WI38 (cell line): Measurements from ENCODE around the gene DES.

ENCODE experiments used
- H3K4me3 ChIP-seq: 2 replicates; pipeline ENCODE4 v1.5.1; 2011; ENCODE audit warnings: low read depth, mild to moderate bottlenecking, control low read depth, low read length
- TF ChIP-seq, protein P1 (sequence below): IDR thresholded peaks from 2 replicates; pipeline ENCODE4 v1.5.1; 2012; ENCODE audit warnings: low read depth, mild to moderate bottlenecking, control low read depth, low read length

DES gene

DNA sequence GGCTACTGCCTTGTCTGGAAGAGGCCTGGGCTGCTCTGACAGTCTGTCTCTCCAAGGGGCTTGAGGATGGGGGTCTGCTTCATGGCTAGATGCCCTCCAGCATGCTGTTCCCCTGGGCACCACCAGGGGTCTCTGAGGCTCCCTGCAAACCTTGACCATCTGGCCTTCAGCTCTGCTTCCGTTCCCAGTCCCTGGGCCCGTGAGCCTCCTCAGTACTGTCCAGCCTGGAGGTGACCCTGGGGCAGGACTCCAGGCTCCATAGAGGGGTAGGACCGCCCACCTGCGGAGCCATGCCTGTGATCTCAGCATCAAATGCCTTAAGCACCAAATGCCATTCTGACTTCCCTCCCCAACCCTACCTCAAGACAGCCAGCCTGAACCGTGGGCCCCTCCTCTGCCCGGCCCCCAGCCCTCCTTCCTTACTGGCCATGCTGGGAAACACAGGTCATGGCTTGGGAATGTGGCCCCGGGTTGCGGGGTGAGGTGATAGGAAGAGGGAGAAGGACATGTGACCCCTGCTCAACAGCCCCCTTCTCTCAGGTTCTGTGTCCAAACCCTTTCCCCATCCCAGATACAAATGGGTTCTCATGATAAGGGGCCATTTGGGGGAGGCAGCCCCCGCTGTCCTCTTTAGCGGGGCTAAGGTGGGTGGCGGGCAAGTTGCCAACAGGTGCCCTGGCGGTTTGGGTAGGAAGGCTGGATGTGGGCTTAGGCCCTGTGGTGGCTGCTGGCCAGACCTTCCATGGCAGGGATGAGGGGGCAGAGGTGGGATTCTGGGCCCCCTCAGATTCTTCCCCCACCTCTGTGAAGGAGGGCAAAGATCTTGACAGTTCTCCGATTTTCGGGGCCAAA lies 41.5 kb downstream of the DES start:
- TF ChIP-seq, protein P1, sequence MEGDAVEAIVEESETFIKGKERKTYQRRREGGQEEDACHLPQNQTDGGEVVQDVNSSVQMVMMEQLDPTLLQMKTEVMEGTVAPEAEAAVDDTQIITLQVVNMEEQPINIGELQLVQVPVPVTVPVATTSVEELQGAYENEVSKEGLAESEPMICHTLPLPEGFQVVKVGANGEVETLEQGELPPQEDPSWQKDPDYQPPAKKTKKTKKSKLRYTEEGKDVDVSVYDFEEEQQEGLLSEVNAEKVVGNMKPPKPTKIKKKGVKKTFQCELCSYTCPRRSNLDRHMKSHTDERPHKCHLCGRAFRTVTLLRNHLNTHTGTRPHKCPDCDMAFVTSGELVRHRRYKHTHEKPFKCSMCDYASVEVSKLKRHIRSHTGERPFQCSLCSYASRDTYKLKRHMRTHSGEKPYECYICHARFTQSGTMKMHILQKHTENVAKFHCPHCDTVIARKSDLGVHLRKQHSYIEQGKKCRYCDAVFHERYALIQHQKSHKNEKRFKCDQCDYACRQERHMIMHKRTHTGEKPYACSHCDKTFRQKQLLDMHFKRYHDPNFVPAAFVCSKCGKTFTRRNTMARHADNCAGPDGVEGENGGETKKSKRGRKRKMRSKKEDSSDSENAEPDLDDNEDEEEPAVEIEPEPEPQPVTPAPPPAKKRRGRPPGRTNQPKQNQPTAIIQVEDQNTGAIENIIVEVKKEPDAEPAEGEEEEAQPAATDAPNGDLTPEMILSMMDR, result peak; percentile 99
- no peak overlapping the region for H3K4me3 ChIP-seq

DNA sequence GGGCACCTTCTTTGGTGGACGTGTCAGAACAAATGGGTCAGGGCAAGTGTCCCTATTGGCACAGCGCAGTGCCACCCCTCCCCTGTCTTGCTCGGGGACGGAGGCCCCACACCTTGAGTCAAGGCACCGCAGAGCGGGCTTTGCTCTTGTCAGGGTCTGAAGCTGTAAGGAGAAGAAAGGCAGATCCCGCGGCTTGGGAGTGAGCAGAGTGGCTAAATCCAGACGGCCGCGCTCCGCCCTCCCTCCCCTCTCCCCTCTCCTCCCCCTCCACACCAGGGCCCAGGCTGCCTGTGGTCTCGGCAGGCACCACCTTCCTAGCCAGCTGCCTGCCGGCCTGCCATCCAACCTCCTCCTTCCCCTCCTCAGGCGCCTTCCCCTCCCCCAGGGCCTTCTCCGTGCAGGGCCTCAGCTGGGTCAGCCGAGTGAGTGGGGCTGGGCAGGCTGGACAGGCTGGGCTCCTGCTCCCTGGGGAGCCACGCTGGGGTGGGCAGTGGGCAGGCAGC lies 42.3 kb downstream of the DES start:
- no peak overlapping the region for H3K4me3 ChIP-seq
- TF ChIP-seq, protein P1, result no peak

DNA sequence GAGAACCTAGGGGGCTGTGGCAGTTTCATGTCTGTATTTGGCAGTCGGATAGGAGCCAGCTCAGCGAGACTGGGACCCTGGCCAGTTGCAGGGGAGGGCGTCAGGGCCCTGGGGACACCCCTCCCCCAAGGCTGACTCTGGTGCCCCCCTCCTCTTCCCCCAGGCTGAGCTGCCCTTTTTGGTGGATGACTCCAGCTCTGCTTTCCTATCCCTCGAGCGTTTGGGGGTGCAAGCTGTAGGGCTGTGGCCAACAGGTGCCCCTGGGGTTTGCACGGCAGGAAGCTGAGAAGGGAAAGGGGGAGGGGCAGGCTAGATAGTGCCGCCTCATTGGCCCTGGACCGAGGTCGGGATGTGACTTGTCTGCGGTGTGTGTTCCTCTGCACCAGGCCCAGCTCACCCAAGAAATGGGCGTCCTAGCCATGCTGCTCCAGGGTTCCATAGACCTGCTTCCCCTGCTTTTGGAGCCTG lies 42.9 kb downstream of the DES start:
- TF ChIP-seq, protein P1, result no peak
- no peak overlapping the region for H3K4me3 ChIP-seq

GRCh38 chr2:219461669-219462068 lies 43.5 kb downstream of the DES start:
- TF ChIP-seq, protein P1, result no peak
- H3K4me3 ChIP-seq, result no peak overlapping the region

- H3K4me3 ChIP-seq, result no peak overlapping the region
- TF ChIP-seq, protein P1, result no peak
These were observed 44.2 kb downstream of the DES start for GRCh38 chr2:219462349-219462748.

GRCh38 chr2:219464286-219465032 lies 46.3 kb downstream of the DES start:
- TF ChIP-seq, protein P1, result no peak

More at GRCh38 chr2:219464286-219465032, 46.3 kb downstream of the DES start:
- H3K4me3 ChIP-seq, result no peak overlapping the region
